GM21367 (cell line): ENCODE measurements around the gene RFC3.
"Not testable (repeated sequence)": the region's sequence is repeated elsewhere in the genome, so short reads cannot be mapped to it uniquely, and the experiment has no call there.

Experiments used
- ATAC-seq: cut with Tn5 transposase; IDR thresholded peaks from one replicate; pipeline ENCODE4 v1.9.1; 2021; ENCODE audit not compliant: unreplicated experiment

The RFC3 gene

DNA sequence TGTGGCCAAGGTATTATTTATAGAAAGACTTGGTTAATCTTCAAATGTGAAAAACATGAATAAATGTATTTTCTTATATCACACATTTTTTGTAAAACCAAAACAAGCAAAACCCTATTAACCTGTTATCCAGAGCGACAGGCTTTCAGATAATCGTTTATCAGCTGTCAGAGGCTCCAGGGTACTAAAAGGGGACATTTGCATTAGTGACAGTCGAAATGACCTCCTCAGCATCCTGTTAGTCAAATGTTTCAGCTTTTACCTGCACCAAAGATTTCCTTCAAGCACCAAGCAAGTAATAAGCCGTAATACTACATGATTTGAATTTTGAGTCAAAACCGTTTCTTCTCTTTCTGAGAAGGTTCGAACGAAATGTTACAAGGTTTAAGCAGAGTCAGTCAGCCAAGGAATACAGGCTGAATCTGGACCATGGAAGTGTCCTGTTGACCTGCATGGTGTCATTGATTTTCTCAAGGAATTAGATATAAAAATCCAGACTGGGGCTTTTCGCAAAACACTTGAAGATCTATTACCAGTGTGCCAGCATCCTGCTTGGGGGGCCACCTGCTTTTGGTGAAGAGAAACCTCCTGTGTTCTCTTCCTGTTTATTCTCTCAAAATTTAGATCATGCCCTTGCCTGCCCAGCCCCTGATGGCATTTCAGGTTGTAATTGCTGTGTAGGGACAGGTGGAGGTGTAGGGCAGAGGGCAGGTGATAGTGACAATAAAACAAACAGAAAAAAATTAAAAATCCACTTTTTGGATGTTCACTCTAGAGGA, 11.3 kb upstream of the RFC3 start:
- no peak for ATAC-seq

DNA sequence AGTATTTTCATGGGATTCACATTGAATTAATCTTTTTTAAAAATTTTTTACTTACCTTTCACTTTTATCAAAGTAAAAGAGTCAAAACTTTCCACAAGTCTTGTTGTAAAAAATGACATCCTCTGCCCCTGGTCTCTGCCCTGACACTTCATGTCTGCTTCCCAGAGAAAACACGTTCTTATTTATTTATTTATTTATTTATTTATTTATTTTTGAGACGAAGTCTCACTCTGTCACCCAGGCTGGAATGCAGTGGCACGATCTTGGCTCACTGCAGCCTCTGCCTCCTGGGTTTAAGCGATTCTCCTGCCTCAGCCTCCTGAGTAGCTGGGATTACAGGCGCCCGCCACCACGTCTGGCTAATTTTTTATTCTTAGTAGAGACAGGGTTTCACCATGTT, 5.1 kb upstream of the RFC3 start:
- ATAC-seq: not testable (repeated sequence)

DNA sequence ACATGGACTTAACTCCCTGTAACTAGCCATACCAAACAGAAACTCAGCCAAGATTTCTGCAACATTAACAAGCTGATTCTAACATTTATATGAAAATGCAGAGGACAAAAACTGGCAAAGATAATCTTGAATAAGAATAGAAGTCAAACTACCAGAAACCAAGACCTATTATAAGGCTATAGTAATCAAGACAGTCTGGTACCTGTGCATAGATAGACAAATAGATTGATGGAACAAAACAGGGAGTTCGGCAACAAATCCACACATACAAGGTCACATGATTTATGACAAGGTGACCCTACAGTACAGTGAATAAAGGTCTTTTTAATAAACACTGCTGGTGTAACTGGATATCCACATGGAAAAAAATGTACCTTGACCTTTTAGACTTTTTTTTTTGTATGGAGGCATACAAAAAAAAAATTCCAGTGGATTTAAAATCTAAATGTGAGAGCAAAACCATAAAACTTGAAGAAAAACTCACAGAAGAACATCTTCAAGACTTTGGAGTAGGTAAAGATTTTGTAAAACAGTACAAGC, 2.9 kb upstream of the RFC3 start:
- ATAC-seq: no peak

DNA sequence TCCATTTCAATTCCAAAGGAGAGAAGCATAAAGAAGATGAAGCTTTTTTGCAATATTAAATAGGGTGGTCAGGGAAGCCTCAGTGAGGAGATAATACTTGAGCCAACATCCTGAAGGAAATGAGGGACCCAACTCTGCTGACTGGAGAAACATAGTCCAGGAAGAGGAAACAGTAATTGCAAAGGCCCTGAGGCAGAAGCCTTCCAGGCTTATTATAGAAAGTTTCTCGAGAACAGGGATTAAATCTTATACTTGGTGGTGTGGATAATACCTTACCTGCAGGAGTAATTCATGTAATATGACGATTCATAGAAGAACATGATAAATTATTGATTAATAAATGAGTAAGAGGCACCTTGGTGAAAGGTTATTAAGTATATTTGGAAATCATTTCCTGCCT, 1.0 kb upstream of the RFC3 start:
- ATAC-seq: no peak

DNA sequence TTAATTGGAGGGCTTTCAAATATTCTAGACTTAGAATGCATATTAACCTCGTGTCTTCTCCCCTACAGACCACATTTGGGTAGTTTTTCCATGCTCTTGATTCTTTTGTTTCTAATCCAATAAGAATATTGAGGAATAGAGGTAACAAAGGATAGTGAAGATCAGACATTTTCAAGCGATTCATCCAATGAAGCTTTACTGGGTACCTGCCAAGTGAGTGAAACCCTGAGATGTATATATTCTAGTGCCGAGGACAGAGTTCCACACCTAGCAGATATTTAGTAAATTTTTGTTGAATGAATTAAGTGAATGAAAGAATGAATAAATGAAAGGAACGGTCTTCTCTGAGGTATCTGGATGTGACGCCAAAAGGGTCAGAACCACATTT, 442 bp upstream of the RFC3 start:
- no peak for ATAC-seq

DNA sequence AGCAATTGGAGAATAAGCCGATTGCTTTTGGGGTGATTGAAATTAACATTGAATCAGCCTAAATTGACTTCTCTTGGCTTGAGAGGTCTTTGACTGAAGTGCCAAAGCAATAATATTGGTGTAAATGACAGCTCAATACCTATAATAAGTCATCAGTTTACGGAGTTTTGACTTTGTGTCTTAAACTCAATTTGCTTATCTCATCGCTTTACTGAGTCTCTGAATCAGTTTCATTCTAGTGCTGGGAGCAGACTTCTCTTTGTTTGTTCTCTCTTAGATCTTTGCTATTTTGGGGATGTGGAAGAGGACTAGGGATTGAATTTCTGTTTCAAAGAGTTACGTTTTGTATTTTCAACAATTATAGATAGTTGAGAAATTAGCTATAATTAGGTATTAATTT, 7.1 kb downstream of the RFC3 start:
- ATAC-seq: no peak

DNA sequence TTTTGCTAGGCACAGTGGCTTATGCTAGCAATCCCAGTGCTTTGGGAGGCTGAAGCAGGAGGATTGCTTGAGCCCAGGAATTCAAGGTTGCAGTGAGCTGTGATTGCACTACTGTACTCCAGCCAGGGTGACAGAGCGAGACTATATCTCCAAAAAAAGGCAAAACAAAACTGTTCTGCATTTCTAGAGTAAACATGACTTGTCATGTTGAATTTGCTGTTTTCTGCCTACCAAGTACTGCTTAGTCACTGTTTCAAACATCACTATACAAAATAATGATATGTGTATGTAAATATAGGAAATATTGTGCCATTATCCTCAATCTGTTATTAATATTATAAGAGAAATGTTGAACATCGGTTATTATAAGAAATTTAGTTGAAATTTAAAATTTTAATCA, 9.2 kb downstream of the RFC3 start:
- ATAC-seq: no peak

DNA sequence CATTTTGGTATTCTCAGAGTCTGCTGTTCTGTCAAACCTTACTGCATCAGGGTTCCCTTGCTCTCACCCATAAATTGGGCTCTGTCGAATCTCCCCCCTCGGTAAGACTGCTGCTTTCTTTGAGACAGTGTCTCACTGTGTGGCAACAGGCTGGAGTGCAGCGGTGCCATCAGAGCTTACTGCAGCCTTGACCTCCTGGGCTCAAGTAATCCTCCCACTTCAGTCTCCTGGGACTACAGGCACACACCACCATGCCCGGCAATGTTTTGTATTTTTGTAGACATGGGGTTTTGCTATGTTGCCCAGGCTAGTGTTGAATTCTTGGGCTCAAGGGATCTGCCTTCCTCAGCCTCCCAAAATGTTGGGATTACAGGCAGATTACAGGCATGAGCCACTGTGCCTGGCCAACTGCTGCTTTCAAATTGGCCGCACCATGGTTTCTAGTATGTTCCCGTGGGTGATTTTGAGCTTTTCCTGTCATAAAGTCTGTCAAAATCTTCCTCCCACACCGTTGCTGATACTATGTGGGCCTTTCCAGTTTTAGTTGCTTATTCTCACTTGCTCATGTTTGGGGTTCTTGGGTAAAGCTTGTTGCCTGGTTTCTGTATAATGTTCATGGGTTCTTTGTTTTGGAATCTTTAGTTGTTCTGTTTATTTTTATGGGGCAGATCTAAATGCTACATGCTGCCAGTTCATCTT, 10.6 kb downstream of the RFC3 start:
- ATAC-seq: no peak

DNA sequence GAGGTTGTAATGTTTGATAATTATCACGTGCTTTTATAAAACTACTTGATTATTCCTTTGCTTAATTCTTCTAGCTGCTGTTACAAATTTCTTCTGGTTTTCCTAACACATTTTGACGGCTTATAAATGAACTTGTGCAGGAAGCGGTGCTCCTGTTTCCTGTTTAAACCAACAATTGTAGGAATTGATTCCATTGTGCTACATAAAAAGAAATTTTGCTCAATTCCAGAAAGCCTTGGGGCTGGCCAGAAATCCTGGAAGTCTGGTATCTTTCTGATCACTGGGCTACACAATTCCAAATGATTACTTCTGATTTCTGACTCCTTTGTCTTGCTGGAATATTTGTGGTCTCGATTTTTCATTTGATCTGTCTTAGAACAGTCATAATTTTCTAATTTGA, 14.9 kb downstream of the RFC3 start:
- ATAC-seq: no peak

DNA sequence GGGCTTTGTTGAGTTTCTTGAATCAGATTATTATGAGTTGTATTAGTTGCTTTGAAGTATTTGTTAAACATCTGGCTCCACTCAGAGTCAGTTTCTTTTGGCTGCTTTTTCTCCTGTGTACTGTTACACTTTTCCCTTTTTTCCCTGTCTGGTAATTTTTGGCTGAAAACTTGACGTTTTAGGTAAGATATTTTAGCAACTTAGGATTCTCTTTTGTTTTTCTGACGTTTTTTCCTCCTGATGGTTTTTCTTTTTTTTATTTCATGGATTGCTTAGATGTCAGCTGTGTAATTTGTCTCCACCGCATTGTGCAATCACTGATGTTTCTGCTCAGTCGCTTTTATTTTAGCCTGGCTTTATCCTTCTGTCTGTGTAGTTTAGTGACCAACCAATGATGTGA, 20.7 kb downstream of the RFC3 start:
- ATAC-seq: no peak

DNA sequence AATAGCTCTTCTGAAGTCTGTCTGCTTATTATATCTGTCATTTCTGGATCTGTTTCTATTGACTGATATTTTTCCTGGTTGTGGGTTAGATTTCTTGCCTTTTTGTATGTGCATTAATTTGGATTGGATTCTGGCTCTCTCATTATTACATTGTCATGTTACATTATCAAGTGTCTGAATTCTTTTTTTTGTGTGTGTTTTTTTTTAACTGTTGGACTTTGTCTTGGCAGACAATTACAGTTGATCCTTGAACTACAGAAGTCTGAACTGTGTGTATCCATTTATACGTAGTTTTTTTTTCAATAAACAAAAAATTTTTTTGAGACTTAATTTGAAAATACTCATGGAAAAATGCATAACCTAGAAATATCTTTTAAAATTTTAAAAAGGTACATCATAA, 22.5 kb downstream of the RFC3 start:
- ATAC-seq: no peak

DNA sequence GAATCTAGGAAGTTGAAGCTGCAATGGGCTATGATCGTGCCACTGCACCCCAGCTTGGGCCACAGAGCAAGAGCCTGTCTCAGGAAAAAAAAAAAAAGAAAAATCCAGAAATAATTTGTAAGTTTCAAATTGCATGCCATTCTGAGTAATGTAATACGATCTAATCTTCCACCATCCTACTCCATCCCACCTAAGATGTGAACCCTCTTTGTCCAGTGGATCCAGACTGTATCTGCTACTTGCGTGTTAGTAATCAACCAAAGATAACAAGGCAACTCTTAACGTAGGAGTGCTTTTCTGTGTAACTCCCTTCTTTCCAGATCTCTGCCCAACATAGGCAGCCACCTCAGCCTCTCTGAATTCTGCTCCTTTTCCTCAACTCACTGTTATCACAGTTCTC, 24.3 kb downstream of the RFC3 start:
- no peak for ATAC-seq

DNA sequence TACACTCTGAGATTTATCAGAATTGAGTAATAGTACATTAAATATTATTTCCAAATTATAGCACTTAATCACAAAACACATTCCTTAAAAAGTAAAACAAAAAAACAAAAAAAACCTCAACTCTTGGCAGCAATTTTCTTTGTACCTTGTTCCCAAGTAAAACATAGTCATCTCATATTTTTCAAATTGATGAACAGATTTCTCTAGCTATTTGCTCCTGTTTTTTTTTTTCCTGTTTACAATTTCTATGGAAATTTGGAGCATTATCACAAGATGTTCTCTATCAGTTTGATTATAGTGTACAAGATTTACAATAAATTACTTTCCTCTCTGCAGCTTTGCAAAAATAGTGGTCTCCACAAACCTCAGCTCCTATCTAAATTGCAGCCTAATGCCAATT, 25.0 kb downstream of the RFC3 start:
- ATAC-seq: no peak

DNA sequence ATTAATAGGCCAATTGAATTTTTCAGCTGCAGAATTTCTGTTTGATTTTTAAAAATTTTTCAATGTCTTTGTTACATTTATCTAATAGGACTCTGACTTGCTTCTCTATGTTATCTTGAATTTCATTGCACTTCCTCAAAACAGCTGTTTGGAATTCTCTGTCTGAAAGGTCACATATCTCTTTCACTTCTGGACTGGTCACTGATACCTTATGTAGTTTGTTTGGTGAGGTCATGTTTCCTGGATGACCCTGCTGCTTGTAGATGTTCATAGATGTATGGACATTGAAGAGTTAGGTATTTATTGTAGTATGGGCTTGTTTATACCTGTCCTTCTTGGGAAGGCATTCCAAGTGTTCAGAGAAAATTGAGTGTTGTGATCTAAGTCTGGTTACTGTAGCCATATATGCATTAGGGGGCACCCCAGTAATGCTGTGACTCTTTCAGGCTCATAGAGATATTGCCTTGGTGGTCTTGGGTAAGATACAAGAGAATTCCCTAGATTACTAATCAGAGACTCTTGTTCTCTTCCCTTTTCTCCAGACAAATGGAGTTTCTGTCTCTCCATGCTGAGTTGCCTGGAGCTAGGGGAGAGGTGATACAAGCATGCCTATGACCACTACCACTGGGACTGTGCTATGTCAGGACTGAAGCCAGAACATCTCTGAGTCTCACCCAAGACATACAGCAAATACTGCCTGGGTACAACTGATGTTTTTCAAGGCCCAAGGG, 27.8 kb downstream of the RFC3 start:
- ATAC-seq: no peak

DNA sequence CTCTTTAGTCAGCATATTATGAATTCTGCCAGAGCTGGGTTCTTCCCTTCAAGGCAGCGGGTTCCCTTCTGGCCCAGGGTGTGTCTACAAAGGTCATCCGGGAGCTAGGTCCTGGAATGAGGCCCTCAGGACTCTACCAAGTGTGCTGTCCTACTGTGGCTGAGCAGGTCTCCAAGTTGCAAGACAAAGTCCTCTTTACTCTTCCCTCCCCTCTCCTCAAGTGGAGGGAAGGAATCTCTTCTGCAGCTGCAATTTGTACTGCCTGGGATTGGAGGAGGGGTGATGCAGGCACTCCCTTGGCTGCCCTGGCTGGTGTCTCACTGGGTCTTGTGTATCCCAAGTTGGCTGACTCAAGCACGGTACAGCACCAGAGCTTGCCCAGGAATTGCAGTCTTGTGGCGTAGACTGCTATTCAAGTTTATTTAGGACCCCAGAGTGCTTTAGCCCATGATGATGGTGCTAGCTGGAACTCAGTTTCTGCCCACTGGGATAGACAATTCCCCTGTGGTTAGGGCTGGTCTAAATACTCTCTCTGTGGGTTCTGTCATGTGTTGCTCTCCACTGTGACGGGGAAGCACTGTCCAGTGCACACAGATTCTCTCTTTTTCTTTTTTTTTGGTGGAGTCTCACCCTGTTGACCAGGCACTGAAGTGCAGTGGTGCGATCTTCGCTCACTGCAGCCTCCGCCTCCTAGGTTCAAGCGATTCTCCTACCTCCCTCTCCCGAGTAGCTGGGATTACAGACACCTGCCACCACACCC, 28.5 kb downstream of the RFC3 start:
- no peak for ATAC-seq

DNA sequence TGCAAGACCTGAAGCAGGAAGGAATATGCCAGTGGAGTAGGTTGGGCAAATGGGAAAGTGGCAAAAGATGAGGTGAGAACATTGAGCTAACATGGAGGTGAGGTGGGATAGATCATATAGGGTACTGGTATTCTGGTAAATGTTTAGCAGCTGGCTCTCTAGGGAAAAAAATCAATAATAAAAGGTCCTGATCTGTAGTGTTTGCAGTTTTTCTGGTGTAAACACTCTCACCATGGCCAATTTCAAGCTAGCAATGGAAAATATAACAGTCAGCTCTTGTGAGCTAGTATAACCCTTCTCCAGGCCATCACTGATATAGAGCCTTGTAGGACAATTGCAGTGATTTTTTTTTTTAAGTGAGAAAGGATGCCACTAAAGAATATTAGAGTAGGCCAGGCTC, 31.3 kb downstream of the RFC3 start:
- ATAC-seq: no peak

DNA sequence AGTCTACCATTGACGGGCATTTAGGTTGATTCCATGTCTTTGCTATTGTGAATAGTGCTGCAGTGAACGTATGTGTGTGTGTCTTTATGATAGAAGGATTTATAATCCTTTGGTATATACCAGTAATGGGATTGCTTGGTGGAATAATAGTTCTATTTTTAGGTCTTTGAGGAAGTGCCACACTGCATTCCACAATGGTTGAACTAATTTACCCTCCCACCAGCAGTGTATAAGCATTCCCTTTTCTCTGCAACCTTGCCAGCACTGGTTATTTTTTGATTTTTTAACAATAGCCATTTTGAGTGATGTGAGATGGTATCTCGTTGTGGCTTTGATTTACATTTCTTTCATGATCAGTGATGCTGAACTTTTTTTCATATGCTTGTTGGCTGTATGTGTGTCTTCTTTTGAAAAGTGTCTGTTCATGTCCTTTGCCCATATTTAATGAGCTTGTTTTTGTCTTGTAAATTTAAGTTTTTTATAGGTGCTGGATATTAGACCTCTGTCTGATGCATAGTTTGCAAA, 37.5 kb downstream of the RFC3 start:
- no peak for ATAC-seq

DNA sequence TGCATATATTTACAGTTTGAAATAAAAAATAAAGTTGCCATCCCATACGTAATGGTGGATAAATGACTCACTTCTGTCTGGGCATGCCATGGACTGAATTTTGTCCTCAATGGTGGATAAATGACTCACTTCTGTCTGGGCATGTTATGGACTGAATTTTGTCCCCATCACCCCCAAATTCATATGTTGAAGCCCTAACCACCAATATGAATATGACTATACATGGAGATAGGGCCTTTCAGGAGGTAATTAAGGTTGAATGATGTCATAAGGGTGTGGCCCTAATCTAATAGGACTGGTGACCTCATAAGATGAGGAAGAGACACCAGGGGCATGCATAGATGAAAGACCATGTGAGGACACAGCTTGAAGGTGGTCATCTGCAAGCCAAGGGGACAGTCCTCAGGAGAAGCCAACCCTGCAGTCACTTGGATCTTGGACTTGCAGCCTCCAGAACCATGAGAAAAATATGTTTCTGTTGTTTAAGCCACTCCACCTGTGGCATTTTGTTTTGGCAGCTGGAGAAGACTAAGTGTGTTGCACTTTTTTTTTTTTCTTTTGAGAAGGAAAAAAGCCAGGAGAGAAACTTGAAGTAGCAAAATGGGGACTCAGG, 41.8 kb downstream of the RFC3 start:
- no peak for ATAC-seq

DNA sequence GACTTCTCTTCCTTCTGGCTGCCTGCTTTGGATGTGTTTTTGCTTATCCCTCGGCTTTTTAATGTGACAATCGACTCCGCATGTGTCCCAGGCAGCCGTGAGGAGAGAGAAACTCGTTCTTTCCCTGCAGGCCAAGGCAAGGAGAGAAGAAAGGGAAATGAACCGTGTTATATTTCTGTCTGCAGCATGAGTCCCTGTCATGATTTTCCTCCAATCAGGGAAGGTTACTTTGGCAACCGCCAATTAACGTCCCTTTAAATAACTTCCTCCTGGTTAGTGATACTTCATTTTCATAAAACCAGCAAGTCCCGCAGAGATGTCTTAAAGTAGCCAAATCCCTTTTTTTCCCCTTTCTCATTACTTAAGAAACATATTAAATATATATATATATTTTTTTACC, 42.6 kb downstream of the RFC3 start:
- no peak for ATAC-seq

DNA sequence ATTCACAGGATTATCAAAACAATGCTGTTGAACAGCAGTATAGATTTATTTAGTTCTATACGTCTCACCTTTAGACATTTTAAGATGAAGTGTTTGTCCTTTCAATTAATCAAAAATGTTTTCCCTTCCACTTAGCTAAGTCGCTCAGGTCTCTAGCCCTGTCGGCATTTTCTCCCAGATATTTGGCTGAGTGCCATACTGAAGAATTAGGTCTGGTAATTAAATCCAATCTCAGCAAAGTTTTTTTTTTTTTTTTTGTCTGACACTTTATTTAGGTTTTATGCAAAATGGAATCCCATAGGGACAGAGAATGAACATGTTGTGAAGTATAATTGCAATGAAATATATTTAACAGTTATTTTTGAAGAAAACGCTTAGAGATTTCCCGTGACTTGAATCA, 44.1 kb downstream of the RFC3 start:
- no peak for ATAC-seq
